Osteoblast (primary cell): ENCODE data around the gene ACBD6. TPM values are rescaled to one million over a fixed set of nuclear protein-coding genes. Genes with fewer than 3 reads are reported as not detected.

ENCODE experiments used
- DNase-seq: peaks from one replicate; pipeline ENCODE4 v3.0.0; 2011; ENCODE audit warnings: low spot score, mixed read lengths; ENCODE audit not compliant: insufficient read length; ENCODE audit errors: missing footprints
- H2AFZ ChIP-seq: 2 replicates; pipeline ENCODE4 v1.6.0; 2011; ENCODE audit warnings: mild to moderate bottlenecking, low read length
- H3K27ac ChIP-seq: 2 replicates; pipeline ENCODE4 v1.5.1; 2011; ENCODE audit warnings: mild to moderate bottlenecking, low read depth, low read length, moderate library complexity
- H3K27me3 ChIP-seq: 2 replicates; pipeline ENCODE4 v1.6.0; 2012; ENCODE audit warnings: mild to moderate bottlenecking, control low read depth, inconsistent platforms, low read length, moderate library complexity; ENCODE audit not compliant: insufficient read depth
- H3K36me3 ChIP-seq: 2 replicates; pipeline ENCODE4 v1.5.1; 2011; ENCODE audit warnings: mild to moderate bottlenecking, low read length, control low read depth, moderate library complexity; ENCODE audit not compliant: insufficient read depth
- H3K4me1 ChIP-seq: 2 replicates; pipeline ENCODE4 v1.5.1; 2011; ENCODE audit warnings: mild to moderate bottlenecking, low read length, control low read depth, moderate library complexity; ENCODE audit not compliant: insufficient read depth
- H3K4me2 ChIP-seq: 2 replicates; pipeline ENCODE4 v1.6.0; 2011; ENCODE audit warnings: mild to moderate bottlenecking, low read length; ENCODE audit not compliant: insufficient read depth
- H3K4me3 ChIP-seq: fragments of 200-600 bp; sonication (generic); 3 replicates; pipeline ENCODE4 v1.5.1; 2012; ENCODE audit warnings: mild to moderate bottlenecking, low read length, inconsistent platforms; ENCODE audit not compliant: insufficient read depth
- H3K79me2 ChIP-seq: 2 replicates; pipeline ENCODE4 v1.6.0; 2012; ENCODE audit warnings: mild to moderate bottlenecking, low read length, control low read depth, inconsistent platforms; ENCODE audit not compliant: insufficient read depth
- H3K9me3 ChIP-seq: 2 replicates; pipeline ENCODE4 v1.5.1; 2011; ENCODE audit warnings: low read depth, low read length, control low read depth
- H4K20me1 ChIP-seq: 2 replicates; pipeline ENCODE4 v1.6.0; 2012; ENCODE audit warnings: mild to moderate bottlenecking, low read length, control low read depth; ENCODE audit not compliant: insufficient read depth
- CTCF ChIP-seq: IDR thresholded peaks from 2 replicates; pipeline ENCODE4 v1.5.1; 2011; ENCODE audit warnings: mild to moderate bottlenecking, low read depth, low read length, moderate library complexity; ENCODE audit errors: extremely low read depth
- total RNA-seq: library from RNA; depleted of rRNA; stranded (reverse); fragments of >200 nt; gene quantifications from 2 replicates; pipeline ENCODE4 v1.2.3, GENCODE V29; 2012

Gene ACBD6
- total RNA-seq, 1 donor = 55.7 TPM

DNA sequence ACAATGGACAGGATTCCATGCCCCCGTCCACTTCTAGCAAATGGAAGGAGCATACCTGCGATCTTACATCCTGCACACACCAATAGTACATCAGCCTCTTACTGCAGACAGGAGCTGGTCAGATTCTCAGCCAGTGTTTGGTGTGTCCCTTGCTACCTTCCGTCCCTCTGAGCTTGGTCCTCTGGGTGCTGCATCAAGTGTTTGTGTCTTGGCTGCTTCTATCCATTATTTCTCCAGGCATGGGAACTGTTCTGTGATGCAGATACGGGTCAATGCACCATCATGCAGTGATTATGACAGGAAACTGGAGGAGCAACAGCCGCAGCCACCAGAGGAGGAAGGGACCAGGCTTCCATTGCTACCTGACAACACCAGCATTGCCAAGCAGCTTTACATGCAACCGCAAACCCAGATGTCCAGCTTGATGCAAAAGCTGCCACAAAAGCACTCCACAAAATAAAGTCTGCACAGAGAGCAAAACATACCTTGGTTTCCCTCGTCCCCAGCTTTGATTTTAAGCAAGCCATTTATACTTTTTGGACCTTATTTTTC, 34.5 kb upstream of the ACBD6 start:
- Histone ChIP-seq H3K79me2 (no peaks in the 10 kb centered on the region), H4K20me1 (no peaks in the 10 kb centered on the region), H3K36me3 (no peaks in the 10 kb centered on the region), H3K4me3 (no peak overlapping the region), H2AFZ (no peak overlapping the region), H3K9me3 (no peaks in the 10 kb centered on the region), H3K4me2 (no peak overlapping the region), H3K27me3 (no peaks in the 10 kb centered on the region), H3K27ac (no peak overlapping the region), H3K4me1 (peaks cover 13% of the 10 kb centered on the region)
- no peak for DNase-seq
- TF ChIP-seq CTCF = no peak

- Histone ChIP-seq H3K79me2 (no peaks in the 10 kb centered on the region), H3K4me2 (no peak overlapping the region), H2AFZ (no peak overlapping the region), H4K20me1 (no peaks in the 10 kb centered on the region), H3K4me1 (peaks cover 6% of the 10 kb centered on the region), H3K4me3 (no peak overlapping the region), H3K36me3 (no peaks in the 10 kb centered on the region), H3K27me3 (no peaks in the 10 kb centered on the region), H3K9me3 (no peaks in the 10 kb centered on the region), H3K27ac (no peak overlapping the region)
- no peak for TF ChIP-seq CTCF
- DNase-seq = no peak
Observed at GRCh38 chr1:180535418-180535999, 33.1 kb upstream of the ACBD6 start.

DNA sequence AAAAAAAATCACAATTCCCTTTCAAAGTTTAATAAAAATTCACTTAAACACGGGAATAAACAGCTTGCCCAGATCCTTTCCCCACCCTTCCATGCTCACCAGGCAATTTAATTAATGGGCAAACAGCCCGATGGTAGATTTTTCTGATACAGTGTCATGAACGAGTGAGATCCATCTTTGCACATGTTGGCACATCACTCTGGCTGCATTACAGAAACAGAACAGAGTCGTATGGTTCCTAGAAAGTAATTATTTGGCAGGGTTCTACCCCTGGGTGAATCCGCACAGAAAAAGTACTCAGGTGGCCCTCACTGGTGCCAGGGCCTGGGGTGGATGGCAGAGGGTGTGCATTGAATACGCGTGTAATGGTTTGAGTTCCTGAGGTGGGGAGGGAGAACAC, 31.8 kb upstream of the ACBD6 start:
- H3K4me2 ChIP-seq = no peak overlapping the region
- no peak overlapping the region for H3K4me3 ChIP-seq
- no peaks in the 10 kb centered on the region for H3K79me2 ChIP-seq
- no peaks in the 10 kb centered on the region for H3K9me3 ChIP-seq
- no peak overlapping the region for H3K27ac ChIP-seq
- no peaks in the 10 kb centered on the region for H4K20me1 ChIP-seq
- no peaks in the 10 kb centered on the region for H3K27me3 ChIP-seq
- no peaks in the 10 kb centered on the region for H3K36me3 ChIP-seq
- no peak for DNase-seq
- no peak overlapping the region for H2AFZ ChIP-seq
- peaks cover 7% of the 10 kb centered on the region for H3K4me1 ChIP-seq
- TF ChIP-seq CTCF = no peak

DNA sequence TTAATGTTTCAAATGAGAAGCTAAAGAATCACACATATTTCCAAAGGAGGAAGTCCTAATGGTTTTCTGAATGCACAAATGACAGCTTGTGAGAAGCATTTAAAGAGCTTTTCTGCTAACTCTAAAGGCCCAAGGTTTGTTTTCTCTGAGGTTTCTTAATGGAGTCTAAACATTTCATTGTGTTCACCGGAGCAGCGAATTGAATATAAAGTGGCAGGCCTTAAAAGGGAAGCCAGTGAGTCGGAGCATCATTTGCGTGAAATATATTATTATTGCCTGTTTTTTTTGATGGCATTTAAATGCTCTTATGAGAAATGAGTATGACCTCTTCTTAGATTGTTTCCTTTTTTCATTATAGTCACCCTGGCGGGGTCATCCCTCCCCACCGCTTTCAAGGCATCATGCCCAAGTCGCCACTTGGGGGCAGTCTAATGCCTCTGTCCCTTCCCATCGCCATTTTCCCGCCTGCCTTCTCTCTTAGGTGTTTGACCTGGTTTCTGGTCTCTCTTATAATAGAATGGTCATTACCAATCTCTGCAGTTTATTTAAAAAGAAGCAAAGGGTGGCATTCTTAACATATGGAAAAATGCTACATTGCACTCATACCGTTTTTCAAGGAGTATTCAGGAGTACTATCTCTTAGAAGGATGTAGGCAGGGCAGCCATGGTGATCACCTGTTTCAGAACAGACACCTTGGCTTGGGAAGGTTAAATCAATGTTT, 31.1 kb upstream of the ACBD6 start:
- no peaks in the 10 kb centered on the region for H3K27me3 ChIP-seq
- H3K9me3 ChIP-seq = no peaks in the 10 kb centered on the region
- H2AFZ ChIP-seq = peak overlapping the region; percentile 48
- TF ChIP-seq CTCF = peak; percentile 97
- no peak overlapping the region for H3K4me3 ChIP-seq
- no peaks in the 10 kb centered on the region for H3K79me2 ChIP-seq
- peak; percentile 66 for DNase-seq
- H4K20me1 ChIP-seq = no peaks in the 10 kb centered on the region
- H3K4me1 ChIP-seq = peaks cover 7% of the 10 kb centered on the region
- H3K4me2 ChIP-seq = no peak overlapping the region
- H3K36me3 ChIP-seq = no peaks in the 10 kb centered on the region
- no peak overlapping the region for H3K27ac ChIP-seq
